LNCAP (cell line): ENCODE measurements around the gene C11orf65.

Experiments used
- TF ChIP-seq, protein P1 (sequence below): fragments of 450-650 bp; IDR thresholded peaks from 2 replicates; pipeline ENCODE4 v1.5.1; 2017; ENCODE audit warnings: mild to moderate bottlenecking

The C11orf65 gene

DNA sequence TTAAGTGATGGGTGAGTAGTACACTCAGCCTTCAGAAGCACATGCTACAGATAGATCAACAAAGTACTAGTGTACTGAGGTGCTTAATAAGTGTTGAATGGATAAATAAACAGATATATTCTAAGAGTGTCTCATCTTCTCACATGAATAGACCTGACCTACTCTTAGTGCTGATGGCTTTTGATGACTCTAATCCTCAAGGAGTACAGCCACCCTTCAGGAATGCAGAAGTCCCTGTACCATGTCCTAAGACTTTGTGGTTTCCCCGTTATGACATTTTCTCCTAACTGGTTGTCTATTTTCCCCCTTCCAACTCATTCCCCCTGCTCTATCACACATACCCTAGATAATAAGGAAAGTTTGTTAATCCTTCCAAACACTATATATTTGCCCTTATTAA lies 61.6 kb downstream of the C11orf65 start:
- TF ChIP-seq, protein P1, sequence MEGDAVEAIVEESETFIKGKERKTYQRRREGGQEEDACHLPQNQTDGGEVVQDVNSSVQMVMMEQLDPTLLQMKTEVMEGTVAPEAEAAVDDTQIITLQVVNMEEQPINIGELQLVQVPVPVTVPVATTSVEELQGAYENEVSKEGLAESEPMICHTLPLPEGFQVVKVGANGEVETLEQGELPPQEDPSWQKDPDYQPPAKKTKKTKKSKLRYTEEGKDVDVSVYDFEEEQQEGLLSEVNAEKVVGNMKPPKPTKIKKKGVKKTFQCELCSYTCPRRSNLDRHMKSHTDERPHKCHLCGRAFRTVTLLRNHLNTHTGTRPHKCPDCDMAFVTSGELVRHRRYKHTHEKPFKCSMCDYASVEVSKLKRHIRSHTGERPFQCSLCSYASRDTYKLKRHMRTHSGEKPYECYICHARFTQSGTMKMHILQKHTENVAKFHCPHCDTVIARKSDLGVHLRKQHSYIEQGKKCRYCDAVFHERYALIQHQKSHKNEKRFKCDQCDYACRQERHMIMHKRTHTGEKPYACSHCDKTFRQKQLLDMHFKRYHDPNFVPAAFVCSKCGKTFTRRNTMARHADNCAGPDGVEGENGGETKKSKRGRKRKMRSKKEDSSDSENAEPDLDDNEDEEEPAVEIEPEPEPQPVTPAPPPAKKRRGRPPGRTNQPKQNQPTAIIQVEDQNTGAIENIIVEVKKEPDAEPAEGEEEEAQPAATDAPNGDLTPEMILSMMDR = no peak

DNA sequence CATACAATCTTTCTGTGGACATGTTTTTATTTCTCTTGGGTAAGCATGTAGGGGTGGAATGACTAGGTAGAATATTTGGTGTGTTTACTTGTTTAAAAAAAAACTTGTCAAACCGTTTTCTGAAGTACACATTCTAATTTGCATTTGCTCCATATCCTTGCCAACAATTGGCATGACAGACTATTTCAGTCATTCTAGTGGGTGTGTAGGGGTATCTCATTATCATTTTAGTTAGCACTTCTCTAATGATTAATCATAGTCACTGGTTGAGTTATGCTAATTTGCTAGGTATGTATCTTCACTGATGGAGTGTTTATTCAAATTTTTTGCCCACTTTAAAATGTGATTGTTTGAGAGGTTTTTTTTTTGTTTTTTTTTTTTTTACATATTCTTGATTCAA lies 64.3 kb downstream of the C11orf65 start:
- TF ChIP-seq, protein P1 = no peak

DNA sequence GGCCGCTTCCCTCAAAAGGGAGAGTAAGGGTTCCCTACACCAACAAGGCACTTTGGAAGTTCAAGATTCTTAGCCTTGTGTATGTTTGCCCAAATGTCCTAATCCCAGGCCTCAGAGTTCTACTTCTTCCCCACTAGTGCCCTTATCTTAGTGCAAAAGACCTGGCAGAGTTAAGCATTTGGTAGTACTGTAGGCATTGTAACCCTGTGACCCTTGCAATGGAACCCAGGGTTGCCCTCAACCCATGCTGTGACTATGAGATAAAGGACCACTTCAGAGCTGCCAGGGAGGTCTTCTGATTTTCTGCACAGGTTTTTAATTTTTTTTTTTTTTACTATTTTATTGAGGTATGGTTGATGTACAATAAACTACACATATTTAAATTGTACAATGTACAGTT lies 65.1 kb downstream of the C11orf65 start:
- TF ChIP-seq, protein P1 = no peak

DNA sequence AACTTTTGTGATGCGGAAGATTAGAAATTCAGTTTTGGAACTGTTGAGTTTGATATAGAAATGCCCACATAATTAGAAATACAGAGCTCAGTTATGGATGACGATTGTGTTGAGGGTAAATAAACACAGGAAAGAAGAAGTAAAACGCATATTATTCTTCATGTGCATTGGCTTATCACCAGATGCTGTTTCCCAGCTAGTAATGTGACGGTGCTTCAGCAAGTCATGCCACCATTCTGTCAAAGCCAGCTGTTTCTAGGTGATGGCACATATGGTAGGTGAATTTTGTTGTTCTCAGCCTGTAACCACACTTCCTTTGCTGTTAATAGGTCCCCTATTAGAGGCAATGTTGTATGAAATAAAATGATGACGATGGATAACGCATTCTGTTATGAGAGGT lies 68.9 kb downstream of the C11orf65 start:
- TF ChIP-seq, protein P1 = no peak

DNA sequence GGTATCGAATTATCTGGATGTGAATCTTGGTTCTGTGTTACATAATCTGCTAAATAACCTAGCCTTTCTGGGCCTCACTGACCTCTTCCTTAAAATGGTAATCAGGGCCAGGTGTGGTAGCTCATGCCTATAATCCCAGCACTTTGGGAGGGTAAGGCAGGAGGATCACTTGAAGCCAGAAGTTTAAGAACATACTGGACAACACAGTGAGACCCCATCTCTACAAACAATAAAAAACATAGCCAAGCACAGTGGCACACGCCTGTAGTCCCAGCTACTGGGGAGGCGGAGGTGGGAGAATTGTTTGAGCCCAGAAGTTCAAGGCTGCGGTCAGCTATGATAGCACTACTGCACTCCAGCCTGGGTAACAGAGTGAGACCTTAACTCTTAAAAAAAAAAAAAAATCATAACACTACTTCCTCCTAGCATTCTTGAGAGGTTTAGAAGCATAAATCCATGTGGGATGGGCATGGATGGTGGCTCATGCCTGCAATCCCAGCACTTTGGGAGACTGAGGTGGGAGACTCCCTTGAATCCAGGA lies 72.5 kb downstream of the C11orf65 start:
- TF ChIP-seq, protein P1 = no peak

DNA sequence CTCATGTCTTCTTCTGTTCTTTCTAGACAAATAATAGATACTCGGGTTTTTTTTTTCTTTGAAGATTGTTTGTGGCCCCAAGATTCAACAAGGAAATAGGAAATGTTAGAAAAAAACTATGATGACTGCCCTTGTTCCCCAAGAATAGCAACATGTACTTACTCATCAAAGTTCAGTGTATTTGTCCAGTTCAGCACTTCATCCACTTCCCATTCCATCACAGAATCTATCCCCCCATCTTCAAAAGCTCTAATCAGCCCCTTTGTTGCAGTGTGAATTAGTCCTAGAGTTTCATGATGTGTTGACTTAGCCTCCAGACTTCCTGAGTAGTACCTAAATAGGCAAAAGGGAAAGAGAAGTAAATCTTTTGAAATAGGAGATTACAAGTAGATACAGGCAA lies 74.3 kb downstream of the C11orf65 start:
- TF ChIP-seq, protein P1 = no peak

DNA sequence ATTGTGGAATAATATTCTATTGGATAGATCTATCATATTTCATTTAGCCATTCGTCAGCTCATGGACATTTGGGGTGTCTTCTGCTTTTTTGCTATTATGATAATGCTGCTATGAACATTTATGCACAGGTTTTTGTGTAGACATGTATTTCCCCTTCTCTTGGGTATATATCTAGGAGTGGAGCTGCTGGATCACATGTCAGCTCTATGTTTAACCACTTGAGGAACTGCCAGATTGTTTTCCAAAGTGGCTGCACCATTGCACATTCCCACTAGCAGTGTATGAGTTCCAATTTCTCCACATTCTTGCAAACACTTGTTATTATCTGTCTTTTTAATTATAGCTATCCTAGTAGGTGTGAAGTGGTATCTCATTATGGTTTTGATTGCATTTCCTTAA lies 75.0 kb downstream of the C11orf65 start:
- TF ChIP-seq, protein P1 = no peak

DNA sequence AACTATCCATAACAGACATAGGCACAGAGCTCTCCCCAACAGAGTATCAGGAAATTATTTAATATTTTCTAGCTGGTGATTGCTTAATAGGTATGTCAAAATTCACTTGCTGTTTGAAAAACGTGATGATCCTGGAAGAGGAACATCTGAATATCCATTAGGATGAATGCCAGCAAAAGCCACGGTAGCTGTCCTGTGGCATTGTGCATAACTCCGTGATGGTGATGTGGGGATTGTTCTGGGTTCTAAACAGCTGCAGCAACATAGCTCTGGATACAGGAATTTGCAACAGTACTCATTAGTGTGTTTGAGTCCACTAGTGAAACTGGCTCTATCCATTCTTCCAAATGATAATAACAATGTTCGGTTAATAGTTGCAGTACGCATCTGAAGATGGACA lies 78.8 kb downstream of the C11orf65 start:
- TF ChIP-seq, protein P1 = no peak
